H1 (cell line): Measurements from ENCODE around the gene ZNF77. TPM values are rescaled to one million over a fixed set of nuclear protein-coding genes. Genes with fewer than 3 reads are reported as not detected.

Experiments
- CTCF ChIA-PET: fragments of 300-600 bp; sonication (Branson Sonifier 250); formaldehyde crosslinking; loops from one replicate; lab custom pipeline; 2021; ENCODE audit not compliant: partially characterized antibody; lab: Charles Lee
- POLR2A ChIA-PET: fragments of 300-600 bp; sonication (Branson Sonifier 250); formaldehyde crosslinking; loops from one replicate; lab custom pipeline; 2021; ENCODE audit warnings: inconsistent platforms; ENCODE audit not compliant: partially characterized antibody; lab: Charles Lee
- DNase-seq, 2 experiments: peaks; one replicate each; pipeline versions ENCODE4 v3.0.0 to v3.0.0-alpha.2; 2010 to 2022; ENCODE audit warnings: low spot score in 2 of 2, low read depth in 1 of 2, mixed read lengths in 1 of 2
- FAIRE-seq: peaks from 2 replicates; lab custom pipeline; 2011; peaks lifted over from hg19 to GRCh38; lab: Jason Lieb, UNC
- H2AFZ ChIP-seq: 2 replicates; pipeline ENCODE4 v1.8.1; 2012; ENCODE audit warnings: low read length, inconsistent platforms
- H2AK5ac ChIP-seq: 2 replicates; pipeline ENCODE4 v1.6.1; 2013; ENCODE audit warnings: low read depth, low read length
- H2BK120ac ChIP-seq: replicated peaks from 2 replicates; pipeline ENCODE3; 2013; ENCODE audit warnings: low read depth, low read length, inconsistent platforms
- H2BK12ac ChIP-seq: 2 replicates; pipeline ENCODE4 v1.6.1; 2013; ENCODE audit warnings: low read depth, low read length
- H2BK15ac ChIP-seq: 2 replicates; pipeline ENCODE4 v1.6.1; 2013; ENCODE audit warnings: low read length
- H2BK20ac ChIP-seq: 2 replicates; pipeline ENCODE4 v1.6.1; 2013; ENCODE audit warnings: low read length
- H2BK5ac ChIP-seq: 2 replicates; pipeline ENCODE4 v1.6.1; 2013; ENCODE audit warnings: low read depth, low read length
- H3K14ac ChIP-seq: 2 replicates; pipeline ENCODE4 v1.6.1; 2013; ENCODE audit warnings: inconsistent platforms; ENCODE audit not compliant: insufficient read length
- H3K18ac ChIP-seq: 2 replicates; pipeline ENCODE4 v1.6.1; 2013; ENCODE audit warnings: low read length; ENCODE audit errors: extremely low read depth
- H3K23ac ChIP-seq: 2 replicates; pipeline ENCODE4 v1.6.1; 2013; ENCODE audit warnings: inconsistent platforms; ENCODE audit not compliant: insufficient read length
- H3K23me2 ChIP-seq: 2 replicates; pipeline ENCODE4 v1.6.1; 2013; ENCODE audit warnings: low read depth, low read length
- H3K27ac ChIP-seq: 2 replicates; pipeline ENCODE4 v1.6.1; 2011; ENCODE audit warnings: low read depth, low read length, inconsistent platforms
- H3K27me3 ChIP-seq, 4 experiments: replicated peaks in 1 of 4; 1 replicate in 1 of 4; 2 replicates in 3 of 4; pipeline versions ENCODE4 v1.6.1 to v1.8.1; 2011 to 2013; ENCODE audit warnings: low read length in 3 of 4, mild to moderate bottlenecking in 3 of 4, inconsistent platforms in 2 of 4, mixed read lengths in 2 of 4, moderate library complexity in 1 of 4; ENCODE audit not compliant: control insufficient read depth in 3 of 4, insufficient read depth in 3 of 4; ENCODE audit errors: extremely low read depth in 1 of 4
- H3K36me3 ChIP-seq, 4 experiments: 2 replicates each; pipeline versions ENCODE4 v1.6.1 to v1.8.1; 2011 to 2013; ENCODE audit warnings: mild to moderate bottlenecking in 4 of 4, low read length in 3 of 4, moderate library complexity in 2 of 4, control low read depth in 1 of 4, inconsistent platforms in 1 of 4; ENCODE audit not compliant: insufficient read depth in 4 of 4, control insufficient read depth in 2 of 4
- H3K4ac ChIP-seq: replicated peaks from 2 replicates; pipeline ENCODE3; 2013; ENCODE audit warnings: low read length, low read depth, mixed read lengths, inconsistent platforms; ENCODE audit not compliant: insufficient read length
- H3K4me1 ChIP-seq, 4 experiments: replicated peaks in 1 of 4; 1 replicate in 1 of 4; 2 replicates in 3 of 4; pipeline versions ENCODE4 v1.6.1 to v1.8.1; 2011 to 2013; ENCODE audit warnings: low read length in 3 of 4, inconsistent platforms in 2 of 4, mixed read lengths in 1 of 4; ENCODE audit not compliant: insufficient read depth in 4 of 4, control insufficient read depth in 3 of 4
- H3K4me2 ChIP-seq, 2 experiments: 2 replicates each; pipeline versions ENCODE4 v1.6.1 to v1.8.1; 2011 to 2013; ENCODE audit warnings: low read depth in 2 of 2, low read length in 2 of 2, control low read depth in 1 of 2, inconsistent platforms in 1 of 2, mild to moderate bottlenecking in 1 of 2; ENCODE audit not compliant: insufficient read depth in 1 of 2
- H3K4me3 ChIP-seq, 4 experiments: fragments of 200-600, 300-600 bp in 1 of 4; sonication (generic), shearing (Covaris generic), sonication (Bioruptor Twin) in 1 of 4; 2 replicates each; pipeline versions ENCODE4 v1.5.1 to v1.8.1; 2011 to 2016; ENCODE audit warnings: low read length in 4 of 4, low read depth in 3 of 4, control low read depth in 2 of 4, inconsistent platforms in 2 of 4, mild to moderate bottlenecking in 2 of 4, mixed read lengths in 1 of 4, moderate library complexity in 1 of 4; ENCODE audit not compliant: insufficient read depth in 2 of 4; ENCODE audit errors: extremely low read depth in 1 of 4
- H3K56ac ChIP-seq: replicated peaks from 2 replicates; pipeline ENCODE3; 2013; ENCODE audit warnings: low read depth, mild to moderate bottlenecking, mixed read lengths, low read length, inconsistent platforms; ENCODE audit not compliant: insufficient read length
- H3K79me1 ChIP-seq: 2 replicates; pipeline ENCODE4 v1.6.1; 2013; ENCODE audit warnings: low read depth, low read length, control low read depth
- H3K79me2 ChIP-seq, 2 experiments: 2 replicates each; pipeline versions ENCODE4 v1.6.1 to v1.8.1; 2012 to 2013; ENCODE audit warnings: low read length in 2 of 2, mild to moderate bottlenecking in 2 of 2, inconsistent platforms in 1 of 2; ENCODE audit not compliant: insufficient read depth in 2 of 2, control insufficient read depth in 1 of 2
- H3K9ac ChIP-seq, 4 experiments: replicated peaks in 1 of 4; 1 replicate in 1 of 4; 2 replicates in 3 of 4; pipeline versions ENCODE4 v1.6.1 to v1.8.1; 2011 to 2013; ENCODE audit warnings: low read depth in 3 of 4, low read length in 3 of 4, control low read depth in 2 of 4, mild to moderate bottlenecking in 2 of 4, moderate library complexity in 2 of 4, inconsistent platforms in 1 of 4; ENCODE audit errors: extremely low read depth in 1 of 4
- H3K9me3 ChIP-seq, 2 experiments: 2 replicates each; pipeline versions ENCODE4 v1.6.1 to v1.8.1; 2012 to 2013; ENCODE audit warnings: mild to moderate bottlenecking in 2 of 2, moderate library complexity in 2 of 2, control low read depth in 1 of 2, inconsistent platforms in 1 of 2, low read depth in 1 of 2, low read length in 1 of 2, mixed read lengths in 1 of 2; ENCODE audit not compliant: insufficient read depth in 2 of 2
- H4K20me1 ChIP-seq, 2 experiments: replicated peaks in 1 of 2; 2 replicates each; pipeline versions ENCODE3 to v1.8.1; 2011 to 2013; ENCODE audit warnings: inconsistent platforms in 2 of 2, low read length in 2 of 2, mild to moderate bottlenecking in 1 of 2; ENCODE audit not compliant: insufficient read depth in 2 of 2, control insufficient read depth in 1 of 2
- H4K5ac ChIP-seq: 2 replicates; pipeline ENCODE4 v1.6.1; 2013; ENCODE audit warnings: low read length, low read depth, mixed read lengths, inconsistent platforms; ENCODE audit not compliant: insufficient read length
- H4K8ac ChIP-seq: 2 replicates; pipeline ENCODE4 v1.8.0; 2013; ENCODE audit warnings: mild to moderate bottlenecking, moderate library complexity, low read length, inconsistent platforms; ENCODE audit not compliant: insufficient read depth; ENCODE audit errors: extremely low read depth
- H4K91ac ChIP-seq: replicated peaks from 2 replicates; pipeline ENCODE3; 2013; ENCODE audit warnings: low read length, mixed read lengths, inconsistent platforms; ENCODE audit not compliant: insufficient read length
- CTBP2 ChIP-seq: IDR thresholded peaks from 2 replicates; pipeline ENCODE4 v1.7.0; 2011; ENCODE audit warnings: borderline replicate concordance, mild to moderate bottlenecking, moderate library complexity, mixed read lengths, low read length; ENCODE audit not compliant: insufficient read depth, insufficient read length
- ZNF274 ChIP-seq: IDR thresholded peaks from 2 replicates; pipeline ENCODE4 v1.7.0; 2012; ENCODE audit warnings: low read length, borderline replicate concordance; ENCODE audit errors: extremely low read depth
- WGBS, 2 experiments: shearing (Covaris generic) in 1 of 2; methylation state at CpG; one replicate each; pipeline versions ENCODE4 v1.1.6 to v1.1.7; 2013 to 2015; ENCODE audit warnings: low lambda C conversion rate in 2 of 2, mixed read lengths in 2 of 2, inconsistent platforms in 1 of 2, low coverage in 1 of 2, missing lambda C conversion rate in 1 of 2; ENCODE audit not compliant: insufficient replicate concordance in 2 of 2, insufficient coverage in 1 of 2, insufficient read length in 1 of 2; ENCODE audit errors: extremely low coverage in 1 of 2, missing lambda C conversion rate in 1 of 2; 5-methylcytosine and 5-hydroxymethylcytosine counted together
- polyA plus RNA-seq, 7 experiments: library from polyadenylated mRNA; depleted of rRNA in 3 of 7; stranded (reverse) in 5 of 7; unstranded in 2 of 7; fragments of >200 nt in 5 of 7; fragments of 200-250 nt in 2 of 7; gene quantifications; 1 replicate in 5 of 7; 2 replicates in 1 of 7; 4 replicates in 1 of 7; pipeline versions ENCODE4 v1.2.1 to v1.2.3, GENCODE V29; 2011 to 2013; ENCODE audit warnings: missing spikeins in 2 of 7, mixed read lengths in 2 of 7
- total RNA-seq: library from RNA; stranded (reverse); fragmentation: NEBNext Ultra II Directional; extraction: Animal tissue kit (Norgen Biotek cat#: 25700); gene quantifications from 2 replicates; pipeline ENCODE4 v1.2.1, GENCODE V29; 2021

ZNF77 gene
- total and polyA plus RNA-seq, 2 of the 8 experiments (the other 6 are each of a cell fraction or from before 2014, with no cell fraction given), result 2.9 to 4.7 TPM

DNA sequence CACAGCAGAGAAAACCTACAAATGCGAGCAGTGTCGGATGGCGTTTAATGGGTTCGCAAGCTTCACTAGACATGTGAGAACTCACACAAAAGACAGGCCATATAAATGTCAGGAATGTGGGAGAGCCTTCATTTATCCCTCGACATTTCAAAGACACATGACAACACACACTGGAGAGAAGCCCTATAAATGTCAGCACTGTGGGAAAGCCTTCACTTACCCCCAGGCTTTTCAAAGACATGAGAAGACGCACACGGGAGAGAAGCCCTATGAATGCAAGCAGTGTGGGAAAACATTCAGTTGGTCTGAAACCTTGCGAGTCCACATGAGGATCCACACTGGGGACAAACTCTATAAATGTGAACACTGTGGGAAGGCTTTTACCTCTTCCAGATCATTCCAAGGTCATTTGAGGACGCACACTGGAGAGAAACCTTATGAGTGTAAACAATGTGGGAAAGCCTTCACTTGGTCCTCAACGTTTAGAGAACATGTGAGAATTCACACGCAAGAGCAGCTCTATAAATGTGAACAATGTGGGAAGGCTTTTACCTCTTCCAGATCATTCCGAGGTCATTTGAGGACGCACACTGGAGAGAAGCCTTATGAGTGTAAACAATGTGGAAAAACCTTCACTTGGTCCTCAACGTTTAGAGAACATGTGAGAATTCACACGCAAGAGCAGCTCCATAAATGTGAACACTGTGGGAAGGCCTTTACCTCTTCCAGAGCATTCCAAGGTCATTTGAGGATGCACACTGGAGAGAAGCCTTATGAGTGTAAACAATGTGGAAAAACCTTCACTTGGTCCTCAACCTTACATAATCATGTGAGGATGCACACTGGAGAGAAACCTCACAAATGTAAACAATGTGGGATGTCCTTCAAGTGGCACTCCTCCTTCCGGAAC is 27.2 kb downstream of the ZNF77 start:
- no peak overlapping the region for H4K91ac ChIP-seq
- H3K56ac ChIP-seq, result no peak overlapping the region
- TF ChIP-seq CTBP2 (no peak), ZNF274 (peak; percentile 66; the same call in 1 of the 2 replicates)
- no peak overlapping the region for H2BK15ac ChIP-seq
- no peak overlapping the region for H2BK12ac ChIP-seq
- no peaks in the 10 kb centered on the region for H4K20me1 ChIP-seq
- DNase-seq, result no peak
- ChIA-PET CTCF (interaction anchor here (0.6 kb wide), 1 partner anchor 1417 kb away, joined by 3 read pairs; no protein-coding TSS in a partner anchor), POLR2A (no interaction called here)
- H2BK120ac ChIP-seq, result no peak overlapping the region
- no peak overlapping the region for H3K18ac ChIP-seq
- peak; percentile 50 for FAIRE-seq
- H3K9ac ChIP-seq, result no peak overlapping the region
- H3K27ac ChIP-seq, result no peak overlapping the region
- H3K9me3 ChIP-seq, result peaks cover 32 to 38% of the 10 kb centered on the region in 2 experiments
- no peak overlapping the region for H2AFZ ChIP-seq
- WGBS, 2 experiments, result 95% methylated on average over 16 of the region's 16 CpGs; no CpG with 5 or more reads in 1 of the 2 experiments
- no peak overlapping the region for H3K14ac ChIP-seq
- no peak overlapping the region for H3K4ac ChIP-seq
- H3K27me3 ChIP-seq, result no peaks in the 10 kb centered on the region
- H4K8ac ChIP-seq, result no peak overlapping the region
- H2BK5ac ChIP-seq, result no peak overlapping the region
- H3K79me2 ChIP-seq, result peaks cover 0 to 1% of the 10 kb centered on the region in 2 experiments; a peak in 3 of 4 replicates
- H3K4me1 ChIP-seq, result no peaks in the 10 kb centered on the region
- H3K23me2 ChIP-seq, result no peaks in the 10 kb centered on the region
- H3K36me3 ChIP-seq, result peaks cover 12 to 53% (median 33%) of the 10 kb centered on the region in 4 experiments; a peak in 7 of 8 replicates
- H3K23ac ChIP-seq, result no peak overlapping the region
- no peak overlapping the region for H3K4me3 ChIP-seq
- H3K79me1 ChIP-seq, result no peaks in the 10 kb centered on the region; the same call in 1 of the 2 replicates
- H4K5ac ChIP-seq, result no peak overlapping the region
- no peak overlapping the region for H2AK5ac ChIP-seq
- H2BK20ac ChIP-seq, result no peak overlapping the region
- no peak overlapping the region for H3K4me2 ChIP-seq
